GM23338 (cell line): Measurements from ENCODE around the gene MYO7B.

Source experiments
- CTCF ChIP-seq, 2 experiments: fragments of 200-600 bp in 1 of 2; sonication (generic) in 1 of 2; conservative IDR thresholded peaks; 2 replicates each; pipeline versions ENCODE4 v1.5.1 to v1.6.1; 2016 to 2017; ENCODE audit warnings: antibody characterized with exemption in 2 of 2, low read depth in 2 of 2, mild to moderate bottlenecking in 2 of 2, moderate library complexity in 1 of 2
- EZH2 ChIP-seq: fragments of 200-600 bp; sonication (generic); IDR thresholded peaks from one replicate; pipeline ENCODE4 v1.8.0; 2017; ENCODE audit warnings: antibody characterized with exemption, mild to moderate bottlenecking, low read depth; ENCODE audit not compliant: unreplicated experiment
- REST ChIP-seq: IDR thresholded peaks from one replicate; pipeline ENCODE4 v1.6.1; 2018; ENCODE audit warnings: antibody characterized with exemption; ENCODE audit not compliant: unreplicated experiment

GRCh38 chr2:127552846-127553245, 17.4 kb downstream of the MYO7B start:
- TF ChIP-seq CTCF (conservative IDR thresholded peaks at IDR 0.05; ENCODE audit: low read depth in 2 of 2) (no peak), REST (no peak), EZH2 (no peak)
